COLO829 (cell line): ENCODE measurements around the gene IL32.
A peak's percentile ranks its signal among the peaks of the same experiment; 100 is the strongest.

ENCODE experiments used
- DNase-seq: peaks from one replicate; pipeline ENCODE4 v3.0.0; 2012; ENCODE audit warnings: low spot score

IL32 gene

GRCh38 chr16:3065069-3065741, at the start of gene IL32:
IL32 (plus strand) TSS chr16:3065640; CDS start chr16:3065812, 172 bp downstream.
- no peak for DNase-seq

- DNase-seq = no peak
Measured at GRCh38 chr16:3015865-3016521, 49.4 kb upstream of the IL32 start.

- no peak for DNase-seq
Measured at GRCh38 chr16:3017344-3017743, 48.1 kb upstream of the IL32 start.

- DNase-seq = no peak
Measured at GRCh38 chr16:3017794-3018506, 47.5 kb upstream of the IL32 start, which contains the start of gene CLDN6. CLDN6 (minus strand) TSS chr16:3018183; CDS start chr16:3016021, 2,162 bp downstream.

GRCh38 chr16:3019594-3020246, 45.7 kb upstream of the IL32 start:
- no peak for DNase-seq

GRCh38 chr16:3020247-3020603, 45.2 kb upstream of the IL32 start, which contains the start of gene TNFRSF12A:
TNFRSF12A (plus strand) TSS chr16:3020368; CDS start chr16:3020398, 30 bp downstream.
- peak; percentile 77 for DNase-seq

- no peak for DNase-seq
Measured at GRCh38 chr16:3020604-3021448, 44.6 kb upstream of the IL32 start.

- DNase-seq = peak; percentile 71
Measured at GRCh38 chr16:3021449-3022207, 43.8 kb upstream of the IL32 start.

GRCh38 chr16:3022208-3022683, 43.2 kb upstream of the IL32 start:
- peak; percentile 94 for DNase-seq

- DNase-seq = no peak
Measured at GRCh38 chr16:3022684-3023414, 42.6 kb upstream of the IL32 start.

- no peak for DNase-seq
Measured at GRCh38 chr16:3023415-3023668, 42.1 kb upstream of the IL32 start.

- peak; percentile 90 for DNase-seq
Measured at GRCh38 chr16:3023669-3024478, 41.6 kb upstream of the IL32 start, which contains the start of the genes HCFC1R1 and THOC6. HCFC1R1 (minus strand) TSS chr16:3023942; CDS start chr16:3023941, 1 bp downstream. THOC6 (plus strand) TSS chr16:3024035; CDS start chr16:3024327, 292 bp downstream.

- DNase-seq = no peak
Measured at GRCh38 chr16:3025032-3026002, 40.1 kb upstream of the IL32 start.

GRCh38 chr16:3026003-3026378, 39.4 kb upstream of the IL32 start:
- no peak for DNase-seq

GRCh38 chr16:3026609-3027488, 38.6 kb upstream of the IL32 start:
- no peak for DNase-seq

- no peak for DNase-seq
Measured at GRCh38 chr16:3027489-3027795, 38.0 kb upstream of the IL32 start.
